ENCODE results near the gene KCNK13.
"Not testable (repeated sequence)": the region's sequence is repeated elsewhere in the genome, so short reads cannot be mapped to it uniquely, and the experiment has no call there.

The KCNK13 gene

GRCh38 chr14:90062127-90062794 lies 467 bp downstream of the KCNK13 start:
- no peak for DNase-seq

DNA sequence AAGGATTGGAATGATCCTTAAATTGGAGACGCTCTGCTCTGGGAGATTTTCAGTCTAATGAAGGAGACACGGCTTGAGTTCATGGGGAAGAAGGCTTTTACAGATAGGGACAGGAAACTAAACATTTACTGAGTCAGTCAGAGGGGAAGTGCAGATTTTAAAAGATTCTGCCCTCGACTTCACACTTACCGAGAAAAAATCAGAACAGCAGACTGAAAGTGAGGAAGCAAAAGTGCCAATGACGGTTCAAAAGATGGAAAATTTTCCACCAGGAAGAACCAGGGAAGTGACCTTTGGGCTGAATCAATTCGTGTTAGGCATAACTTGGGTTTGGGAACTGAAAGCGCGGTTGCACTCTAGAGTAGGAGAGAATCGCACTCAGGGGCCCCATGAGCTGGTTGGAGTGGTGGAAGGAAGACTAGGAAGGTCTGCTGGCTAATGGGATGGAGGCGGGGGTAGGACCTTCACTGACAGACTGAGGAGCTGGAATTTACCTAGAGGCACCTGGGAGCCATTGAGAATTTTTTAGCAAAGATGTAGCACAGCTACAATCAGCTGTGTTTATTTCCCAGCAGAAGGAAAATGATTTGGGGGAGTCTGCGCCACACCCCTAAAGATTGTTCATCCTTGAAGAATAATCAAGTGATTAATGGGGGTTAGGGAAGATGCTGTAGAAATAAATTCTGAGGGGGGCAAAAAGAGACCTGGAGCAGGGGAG lies 1.2 kb downstream of the KCNK13 start:
- no peak for DNase-seq

DNA sequence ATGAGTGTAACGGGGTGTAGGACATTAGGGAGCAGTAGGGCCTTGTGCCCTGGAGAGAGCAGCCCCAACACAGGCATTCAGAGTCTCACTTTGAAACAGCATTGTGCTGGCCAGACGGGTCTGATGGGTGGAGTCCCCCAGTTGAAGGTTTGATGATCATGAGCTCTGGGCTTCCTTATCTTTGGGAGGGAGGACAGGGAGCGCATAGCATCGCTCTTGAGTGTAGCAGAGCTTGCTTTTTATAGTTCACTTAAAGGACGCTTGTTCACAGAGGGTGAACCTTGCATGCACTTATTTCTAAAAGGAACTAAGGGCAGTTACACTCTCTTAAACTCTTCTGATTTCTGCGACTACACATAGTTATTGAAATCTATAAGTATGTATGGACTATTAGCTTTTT lies 10.6 kb downstream of the KCNK13 start:
- DNase-seq = no peak

DNA sequence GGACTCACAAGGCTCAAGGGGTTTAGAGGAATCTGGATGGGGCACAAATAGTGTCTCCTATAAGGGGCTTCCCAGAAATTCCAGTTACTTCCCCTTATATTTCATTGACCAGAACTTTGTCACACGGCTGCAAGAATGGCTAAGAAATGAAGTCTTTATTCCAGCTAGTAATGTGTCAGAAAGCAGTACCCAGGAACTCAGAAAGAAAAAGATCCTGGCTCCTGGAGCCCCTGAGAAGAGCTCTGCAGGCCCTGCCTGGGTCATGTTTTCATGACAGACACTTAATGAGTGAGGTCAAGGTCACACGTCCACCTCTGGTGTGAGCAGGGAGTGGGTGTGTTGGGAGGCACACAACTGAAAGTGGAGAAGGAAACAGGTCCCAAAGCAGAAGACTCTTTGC lies 17.8 kb downstream of the KCNK13 start:
- no peak for DNase-seq

DNA sequence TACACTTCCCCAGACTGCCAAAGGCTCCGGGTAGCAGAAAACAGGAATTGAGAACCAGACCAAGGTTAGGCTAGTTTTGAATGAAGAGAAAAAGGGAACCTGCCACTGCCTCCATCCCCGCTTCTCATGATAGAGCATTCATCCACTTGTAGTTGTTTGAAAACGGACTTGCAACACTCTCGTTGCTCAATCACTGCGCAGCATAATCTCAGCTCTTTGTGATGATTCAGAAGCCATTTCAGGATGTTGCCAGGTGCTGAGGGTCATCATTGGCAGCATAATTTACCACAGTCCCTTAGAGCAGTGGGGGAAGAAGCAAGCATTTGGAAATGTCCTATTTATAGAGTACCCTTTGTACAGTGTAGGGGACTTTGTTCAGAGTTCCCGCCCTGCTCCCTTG lies 25.6 kb downstream of the KCNK13 start:
- DNase-seq = no peak

DNA sequence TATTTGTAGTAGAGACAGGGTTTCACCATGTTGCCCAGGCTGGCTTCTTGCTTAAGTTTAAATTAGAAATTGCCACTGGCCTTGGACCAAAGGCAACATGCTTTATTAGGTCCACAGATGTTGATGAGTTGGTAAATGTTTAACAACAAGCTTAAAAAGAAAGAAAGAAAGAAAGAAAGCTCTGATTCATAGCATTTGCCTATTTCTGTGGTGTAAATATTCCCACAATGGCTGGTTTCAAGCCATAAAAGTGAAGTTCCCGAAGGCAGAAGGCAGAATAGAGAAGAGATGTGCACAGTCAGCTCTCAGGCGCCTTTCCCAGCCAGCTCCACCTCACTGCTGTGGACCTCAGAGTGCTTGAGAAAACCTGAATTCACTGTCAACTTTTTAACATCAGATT lies 26.4 kb downstream of the KCNK13 start:
- DNase-seq = no peak

GRCh38 chr14:90089486-90089885 lies 27.7 kb downstream of the KCNK13 start:
- not testable (repeated sequence) for DNase-seq

DNA sequence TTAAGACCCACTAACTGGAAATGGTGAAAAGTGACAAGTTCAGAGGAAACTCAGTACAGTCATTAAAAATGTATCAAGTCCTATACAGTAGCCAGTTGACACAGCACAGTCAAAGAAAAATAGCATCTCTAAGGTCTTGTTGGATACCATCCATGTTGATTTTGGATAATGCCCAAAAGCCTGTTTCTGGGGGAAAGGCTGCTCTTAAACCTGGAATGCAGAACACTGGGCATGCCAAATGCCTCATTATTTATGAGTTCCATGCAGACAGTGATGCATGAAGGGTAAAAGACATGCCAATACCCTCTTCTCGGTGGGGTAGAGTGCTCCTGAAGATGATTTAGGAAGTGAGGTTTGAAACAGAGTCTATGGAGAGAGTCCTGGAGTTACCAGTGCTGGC lies 29.6 kb downstream of the KCNK13 start:
- DNase-seq = no peak

- DNase-seq = no peak
Measured at GRCh38 chr14:90093942-90094595, 32.3 kb downstream of the KCNK13 start.

GRCh38 chr14:90095096-90095495 lies 33.3 kb downstream of the KCNK13 start:
- no peak for DNase-seq

DNA sequence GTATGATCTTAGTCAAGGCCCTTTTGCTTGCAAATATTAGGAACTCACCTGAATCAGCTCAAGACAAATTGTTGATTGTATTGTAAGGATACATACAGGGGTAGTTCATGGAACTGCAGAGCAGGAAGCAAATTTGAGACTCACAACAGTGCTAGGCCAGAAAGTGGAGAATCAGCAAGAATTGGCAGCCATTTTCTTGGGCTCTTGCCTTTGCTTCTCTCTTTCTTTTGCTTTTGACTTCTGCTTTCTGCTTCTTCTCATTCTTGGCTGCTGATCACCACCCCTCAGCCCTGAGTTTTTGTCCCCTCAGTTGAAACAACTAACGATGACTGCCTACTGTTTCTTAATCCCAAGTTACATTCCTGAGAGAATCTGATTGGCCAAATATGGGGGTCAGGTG lies 34.8 kb downstream of the KCNK13 start:
- DNase-seq = no peak

GRCh38 chr14:90103808-90104207 lies 42.0 kb downstream of the KCNK13 start:
- DNase-seq = no peak

- no peak for DNase-seq
Measured at GRCh38 chr14:90105756-90106155, 44.0 kb downstream of the KCNK13 start.

DNA sequence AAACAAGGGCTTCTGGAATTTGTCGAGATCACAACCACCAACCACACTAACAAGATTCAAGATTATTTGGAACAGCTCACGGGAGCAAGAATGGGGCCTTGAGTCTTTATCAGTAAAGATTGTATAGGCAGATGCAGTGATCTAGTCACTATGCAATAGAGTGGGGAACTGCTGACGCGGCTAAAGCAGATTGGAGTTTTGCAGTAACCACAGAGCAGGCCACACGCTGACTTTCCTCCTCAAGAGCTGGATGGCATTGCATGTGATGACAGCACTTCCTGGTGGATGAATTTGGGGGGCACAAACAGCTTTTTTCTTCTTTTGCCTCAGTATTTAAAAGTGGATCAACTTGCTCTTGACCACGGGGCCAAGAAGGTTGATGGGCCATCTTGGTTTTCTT lies 46.0 kb downstream of the KCNK13 start:
- no peak for DNase-seq

DNA sequence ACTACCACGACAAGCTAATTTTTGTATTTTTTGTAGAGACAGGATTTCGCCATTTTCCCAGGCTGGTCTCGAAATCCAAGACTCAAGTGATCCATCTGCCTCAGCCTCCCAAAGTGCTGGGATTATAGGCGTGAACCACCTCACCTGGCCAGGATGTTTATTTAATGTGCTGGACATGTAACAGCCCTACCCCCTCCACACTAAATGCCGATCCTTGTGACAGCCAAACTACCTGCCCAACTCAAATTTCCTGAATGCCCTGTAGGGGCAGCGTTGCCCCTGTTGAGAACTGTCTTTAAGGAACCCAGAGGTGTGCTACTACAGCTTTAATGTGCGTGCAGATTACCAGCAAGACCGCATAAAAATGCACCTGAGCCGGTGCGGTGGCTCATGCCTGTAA lies 48.1 kb downstream of the KCNK13 start:
- DNase-seq = no peak

DNA sequence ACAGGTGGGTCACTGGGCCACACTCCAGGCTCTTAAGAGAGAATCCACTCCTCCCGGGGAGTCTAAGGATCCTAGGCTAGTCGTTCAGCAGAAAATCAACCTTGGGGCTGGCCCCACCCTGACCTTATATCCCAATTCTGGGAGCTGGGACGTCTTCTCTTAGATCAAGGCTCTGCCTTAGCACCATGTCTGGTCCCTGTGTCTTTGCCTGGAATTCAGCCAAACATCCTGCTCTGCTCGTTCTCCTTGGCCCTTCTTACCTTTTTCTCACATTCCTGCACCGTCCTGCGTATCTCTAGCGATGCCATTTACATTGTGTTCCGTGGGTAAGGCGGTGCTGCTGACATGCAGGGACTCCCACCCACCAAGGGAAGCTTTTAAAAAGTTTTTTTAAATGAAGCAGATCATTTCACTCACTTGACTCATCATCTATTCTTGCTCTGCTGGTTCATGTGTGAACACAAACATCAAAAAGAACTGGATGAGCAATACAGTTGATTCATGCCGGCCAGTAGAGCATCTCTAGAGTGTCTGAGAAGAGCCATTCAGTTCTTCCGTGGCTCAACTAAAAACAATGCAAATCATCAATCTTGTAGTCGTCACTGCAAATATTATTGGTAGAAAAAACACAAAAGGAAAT lies 50.2 kb downstream of the KCNK13 start:
- DNase-seq = no peak

DNA sequence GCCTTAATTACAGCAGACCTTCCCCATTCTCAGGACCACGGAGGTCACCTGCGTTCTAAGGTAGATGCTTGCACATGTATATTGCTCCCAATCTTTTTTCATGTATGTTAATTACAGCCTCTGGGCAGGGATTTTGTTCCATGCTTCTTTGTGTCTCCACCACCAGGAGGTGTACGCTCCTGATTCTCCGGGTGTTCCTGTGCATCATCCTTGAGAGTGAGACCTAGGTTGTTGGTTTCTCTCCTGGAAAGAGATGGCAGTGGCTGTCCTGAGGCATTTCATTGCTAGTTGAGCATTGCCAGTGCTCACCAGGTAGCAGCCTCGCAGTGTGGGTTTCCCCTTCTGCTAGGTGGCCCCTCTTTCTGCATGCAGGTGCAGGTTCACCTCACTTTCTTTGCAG lies 52.8 kb downstream of the KCNK13 start:
- DNase-seq = no peak

GRCh38 chr14:90115780-90116179 lies 54.0 kb downstream of the KCNK13 start:
- DNase-seq = no peak

GRCh38 chr14:90116444-90116843 lies 54.6 kb downstream of the KCNK13 start:
- no peak for DNase-seq

GRCh38 chr14:90118027-90118426 lies 56.2 kb downstream of the KCNK13 start:
- DNase-seq = no peak

DNA sequence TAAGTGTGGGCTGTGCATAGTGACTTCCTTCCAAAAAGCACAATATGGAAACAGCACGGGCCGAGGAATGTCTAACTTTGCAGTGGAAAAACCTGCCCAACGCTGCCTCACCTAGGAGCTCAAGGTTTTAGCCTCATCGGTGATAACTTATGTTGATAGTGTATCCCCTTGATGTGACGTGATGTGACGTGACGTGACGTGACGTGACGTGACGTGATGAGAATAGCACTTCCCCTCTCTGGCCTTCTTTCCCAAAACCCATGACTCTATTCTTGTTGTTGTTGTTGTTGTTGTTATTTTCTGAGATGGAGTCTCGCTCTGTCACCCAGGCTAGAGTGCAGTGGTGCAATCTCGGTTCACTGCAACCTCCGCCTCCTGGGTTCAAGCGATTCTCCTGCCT lies 64.5 kb downstream of the KCNK13 start:
- DNase-seq = no peak

- no peak for DNase-seq
Measured at GRCh38 chr14:90132821-90133570, 71.2 kb downstream of the KCNK13 start.

DNA sequence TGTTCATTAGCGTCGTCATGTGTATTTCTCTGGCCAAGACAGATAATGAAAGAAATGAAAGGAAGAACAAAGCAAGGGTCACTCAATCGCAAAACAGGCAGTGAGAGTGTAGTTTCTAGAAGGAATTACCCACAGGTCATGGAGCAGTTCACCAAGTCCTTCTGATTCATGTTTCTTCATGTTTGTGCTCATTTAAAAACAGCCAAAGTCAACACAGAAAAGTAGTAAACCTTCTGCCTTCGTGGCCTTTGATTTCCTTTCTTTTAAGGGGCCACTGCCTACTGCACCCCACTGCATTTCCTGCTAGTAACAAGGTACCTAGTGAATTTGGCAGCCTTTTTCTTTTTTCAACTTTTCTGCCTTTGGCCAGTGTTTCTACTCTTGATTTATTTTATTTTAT lies 75.1 kb downstream of the KCNK13 start:
- no peak for DNase-seq
